GM21515 (cell line): ENCODE data around the gene TMEM141.
"Not testable (repeated sequence)": the region's sequence is repeated elsewhere in the genome, so short reads cannot be mapped to it uniquely, and the experiment has no call there.

Experiments
- ATAC-seq: cut with Tn5 transposase; IDR thresholded peaks from one replicate; pipeline ENCODE4 v1.9.1; 2021; ENCODE audit not compliant: unreplicated experiment

The TMEM141 gene

GRCh38 chr9:136793086-136793946, 2.2 kb downstream of the TMEM141 start:
- ATAC-seq: no peak

GRCh38 chr9:136794281-136794999, 3.3 kb downstream of the TMEM141 start:
- no peak for ATAC-seq

GRCh38 chr9:136795000-136795348, 3.8 kb downstream of the TMEM141 start:
- ATAC-seq: no peak

DNA sequence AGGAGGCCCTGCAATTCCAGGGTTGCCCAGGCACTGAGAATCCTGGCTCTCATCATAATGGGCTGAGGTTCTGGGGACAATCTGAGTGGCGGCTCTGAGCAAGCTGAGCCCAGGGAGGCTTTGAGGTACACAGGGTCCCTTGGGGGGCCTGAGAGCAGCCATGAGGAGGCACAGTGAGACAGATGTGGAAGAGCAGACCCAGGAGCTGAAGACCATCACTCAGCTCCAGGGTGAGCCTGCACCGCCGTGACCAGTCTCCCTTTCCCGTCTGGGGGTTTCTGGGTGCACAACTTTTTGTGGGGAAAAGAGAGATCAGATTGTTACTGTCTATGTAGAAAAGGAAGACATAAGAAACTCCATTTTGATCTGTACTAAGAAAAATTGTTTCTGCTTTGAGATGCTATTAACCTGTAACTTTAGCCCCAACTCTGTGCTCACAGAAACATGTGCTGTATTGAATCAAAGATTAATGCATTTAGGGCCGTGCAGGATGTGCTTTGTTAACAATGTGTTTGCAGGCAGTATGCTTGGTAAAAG, 5.2 kb downstream of the TMEM141 start, which contains the start of gene CCDC183:
Gene CCDC183, plus strand, starts transcription at position 101 of the 537 bp plus-strand sequence. Its CDS starts 60 bp downstream, at position 161.
- ATAC-seq: no peak

DNA sequence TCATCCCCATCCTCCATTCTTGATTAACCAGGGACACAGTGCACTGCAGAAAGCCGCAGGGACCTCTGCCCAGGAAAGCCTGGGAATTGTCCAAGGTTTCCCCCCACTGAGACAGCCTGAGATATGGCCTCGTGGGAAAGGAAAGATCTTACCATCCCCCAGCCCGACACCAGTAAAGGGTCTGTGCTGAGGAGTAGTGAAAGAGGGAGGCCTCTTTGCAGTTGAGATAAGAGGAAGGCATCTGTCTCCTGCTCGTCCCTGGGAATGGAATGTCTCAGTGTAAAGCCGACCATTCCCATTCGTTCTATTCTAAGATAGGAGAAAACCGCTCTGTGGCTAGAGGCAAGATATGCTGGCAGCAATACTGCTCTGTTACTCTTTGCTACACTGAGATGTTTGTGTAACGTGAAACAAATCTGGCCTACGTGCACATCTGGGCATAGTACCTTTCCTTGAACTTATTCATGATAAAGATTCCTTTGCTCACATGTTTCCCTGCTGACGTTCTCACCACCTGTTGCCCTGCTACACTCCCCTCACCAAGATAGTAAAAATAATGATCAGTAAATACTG, 5.7 kb downstream of the TMEM141 start:
- not testable (repeated sequence) for ATAC-seq

GRCh38 chr9:136798708-136799078, 7.5 kb downstream of the TMEM141 start:
- ATAC-seq: no peak

DNA sequence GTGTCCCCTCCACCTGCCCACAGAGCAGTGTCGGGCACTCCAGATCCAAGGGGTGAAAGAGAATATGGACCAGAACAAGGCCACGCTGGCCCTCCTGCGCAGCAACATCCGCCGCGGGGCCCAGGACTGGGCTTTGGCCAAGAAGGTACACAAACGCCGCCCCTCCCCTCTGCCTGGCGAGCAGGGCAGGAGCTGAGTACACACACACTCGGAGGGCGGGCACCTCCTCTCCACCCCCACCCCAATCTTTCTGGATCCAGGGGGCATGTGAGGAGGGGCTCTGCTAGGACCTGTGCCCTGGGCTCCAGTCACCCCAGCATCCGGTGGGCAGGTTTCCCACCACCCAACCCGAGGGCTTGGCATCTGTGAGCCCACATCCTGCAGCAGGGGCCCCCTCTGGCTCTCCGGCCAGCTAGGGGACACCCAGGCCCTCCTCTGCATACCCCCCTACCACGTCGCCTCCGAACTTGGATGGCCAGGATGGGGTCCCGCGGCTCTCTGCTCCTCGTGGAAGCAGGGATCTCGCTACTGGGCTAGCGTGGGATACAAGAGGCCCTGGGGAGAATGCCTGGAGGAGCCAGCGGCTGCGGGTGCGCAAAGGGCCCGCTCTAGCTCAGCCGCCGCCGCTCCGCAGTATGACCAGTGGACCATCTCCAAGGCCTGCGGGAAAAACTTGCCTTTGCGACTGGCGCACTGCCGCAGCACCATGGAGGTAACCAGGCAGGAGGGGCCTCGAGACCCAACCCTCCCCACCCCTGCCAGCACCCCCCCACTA, 8.1 kb downstream of the TMEM141 start:
- no peak for ATAC-seq

GRCh38 chr9:136799854-136800657, 8.9 kb downstream of the TMEM141 start:
- ATAC-seq: no peak

GRCh38 chr9:136802321-136802720, 11.2 kb downstream of the TMEM141 start:
- ATAC-seq: no peak

DNA sequence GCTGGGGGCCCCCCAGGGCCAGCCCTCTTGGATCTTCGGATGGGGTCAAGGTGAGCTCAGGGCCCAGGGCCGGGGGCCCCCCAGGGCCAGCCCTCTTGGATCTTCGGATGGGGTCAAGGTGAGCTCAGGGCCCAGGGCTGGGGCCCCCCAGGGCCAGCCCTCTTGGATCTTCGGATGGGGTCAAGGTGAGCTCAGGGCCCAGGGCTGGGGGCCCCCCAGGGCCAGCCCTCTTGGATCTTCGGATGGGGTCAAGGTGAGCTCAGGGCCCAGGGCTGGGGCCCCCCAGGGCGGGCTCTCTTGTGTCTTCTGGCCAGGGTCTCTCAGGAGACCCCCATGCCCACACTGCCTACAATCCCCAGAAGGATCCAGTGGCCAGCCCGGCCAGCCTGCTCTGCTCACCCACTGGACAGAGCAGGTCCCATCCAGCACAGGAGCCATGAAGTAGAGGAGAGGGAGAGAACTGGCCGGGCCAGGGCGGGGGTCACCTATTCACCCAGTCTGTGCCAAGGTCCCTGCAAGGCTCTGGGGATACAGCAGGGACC, 11.9 kb downstream of the TMEM141 start:
- not testable (repeated sequence) for ATAC-seq

GRCh38 chr9:136803551-136804508, 12.7 kb downstream of the TMEM141 start:
- ATAC-seq: no peak

- ATAC-seq: no peak
Observed at GRCh38 chr9:136804509-136805206, 13.5 kb downstream of the TMEM141 start.

- no peak for ATAC-seq
Observed at GRCh38 chr9:136805207-136805740, 14.1 kb downstream of the TMEM141 start.

DNA sequence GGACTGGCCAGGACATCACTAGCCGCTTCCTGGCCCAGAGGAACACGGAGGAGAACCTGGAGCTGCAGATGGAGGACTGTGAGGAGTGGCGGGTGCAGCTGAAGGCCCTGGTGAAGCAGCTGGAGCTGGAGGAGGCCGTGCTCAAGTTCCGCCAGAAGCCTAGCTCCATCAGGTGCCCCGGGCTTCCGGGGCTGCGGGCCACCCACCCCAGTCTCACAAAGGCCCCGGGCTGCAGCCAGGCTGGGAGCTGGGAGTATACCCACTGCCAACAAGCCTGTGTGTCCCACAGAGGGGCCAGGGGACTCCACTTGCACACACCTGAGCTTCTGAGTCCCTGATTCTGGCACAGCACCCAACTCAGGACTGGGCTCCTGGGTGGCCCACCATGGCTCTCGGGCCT, 14.9 kb downstream of the TMEM141 start:
- no peak for ATAC-seq

DNA sequence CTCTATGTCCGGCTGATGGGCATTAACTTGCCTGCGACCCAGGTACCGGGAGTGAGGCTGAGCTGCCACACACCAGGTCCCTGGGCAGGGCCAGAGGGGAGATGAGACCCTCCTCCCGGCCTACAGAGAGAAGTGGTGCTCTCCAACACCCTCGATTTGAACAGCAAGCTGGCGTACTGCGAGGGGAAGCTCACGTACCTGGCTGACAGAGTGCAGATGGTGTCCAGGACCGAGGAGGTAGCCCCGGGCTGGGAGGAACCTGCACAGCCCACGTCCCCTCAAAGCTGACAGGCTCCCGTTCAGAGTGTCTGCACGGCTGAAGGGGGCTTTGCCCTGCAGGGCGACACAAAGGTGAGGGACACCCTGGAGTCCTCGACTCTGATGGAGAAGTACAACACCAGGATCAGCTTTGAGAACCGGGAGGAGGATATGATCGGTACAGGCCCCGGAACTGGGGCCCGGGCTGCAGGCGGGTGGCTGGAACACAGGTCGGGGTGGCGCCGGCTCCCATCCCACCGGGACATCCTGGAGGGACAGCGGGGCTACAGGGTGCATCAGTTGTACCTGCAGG, 15.6 kb downstream of the TMEM141 start:
- no peak for ATAC-seq

DNA sequence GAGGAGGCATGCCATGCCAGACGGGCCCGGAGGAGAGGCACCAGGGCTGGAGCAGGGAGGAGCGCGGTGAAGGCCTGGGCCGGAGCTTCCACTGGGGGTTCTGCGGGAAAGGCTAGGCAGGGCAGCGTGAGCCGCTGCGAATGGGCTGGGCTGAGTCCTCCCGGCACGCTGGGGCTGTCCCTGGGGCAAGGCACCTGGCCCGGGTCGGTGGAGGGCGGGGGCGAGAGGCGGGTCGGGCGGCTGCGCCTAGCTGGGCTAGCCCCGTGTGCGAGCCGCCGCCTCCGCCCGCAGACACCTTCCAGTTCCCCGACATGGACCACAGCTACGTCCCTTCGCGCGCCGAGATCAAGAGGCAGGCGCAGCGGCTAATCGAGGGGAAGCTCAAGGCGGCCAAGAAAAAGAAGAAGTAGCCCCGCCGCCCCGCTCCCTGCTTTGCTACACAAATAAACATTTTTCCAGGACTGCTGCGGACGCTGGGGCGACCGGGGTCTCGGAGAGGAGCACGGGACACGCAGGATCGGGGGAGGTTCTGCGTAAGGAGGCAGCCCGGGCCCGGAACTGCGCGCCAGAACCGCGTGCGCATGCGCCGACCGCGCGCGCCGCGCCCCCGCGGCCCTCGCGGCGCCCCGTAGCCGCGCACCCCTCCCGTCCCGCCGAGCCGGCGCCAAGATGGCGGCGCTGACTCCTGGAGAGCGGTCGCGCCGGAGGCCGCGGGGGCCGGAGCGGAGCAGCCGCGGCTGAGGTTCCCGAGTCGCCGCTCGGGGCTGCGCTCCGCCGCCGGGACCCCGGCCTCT, 16.3 kb downstream of the TMEM141 start, which contains the start of gene RABL6:
Gene RABL6, plus strand, starts transcription at position 668 of the 794 bp plus-strand sequence. CDS start 249 bp downstream, outside the sequence.
- ATAC-seq: peak; percentile 69
